Stimulated activated CD4-positive, alpha-beta T cell treated with anti-CD3 and anti-CD28 coated beads, Interleukin-12 subunit alpha, Interleukin-12 subunit beta, amount 100 ng/mL, for 24 hours (primary cell): Measurements from ENCODE around the gene NTMT2.

ENCODE experiments used
- DNase-seq, 2 experiments: peaks; one replicate each; pipeline ENCODE4 v3.0.0-alpha.2; 2020; ENCODE audit warnings: low read depth in 2 of 2

The NTMT2 gene

GRCh38 chr1:170209125-170209524 is 63.4 kb downstream of the NTMT2 start:
- no peak for DNase-seq

- no peak for DNase-seq
These were observed 64.4 kb downstream of the NTMT2 start for GRCh38 chr1:170210142-170210541.

- DNase-seq: no peak
These were observed 67.8 kb downstream of the NTMT2 start for GRCh38 chr1:170213596-170213995.

- no peak for DNase-seq
These were observed 68.6 kb downstream of the NTMT2 start for GRCh38 chr1:170214117-170215032.

DNA sequence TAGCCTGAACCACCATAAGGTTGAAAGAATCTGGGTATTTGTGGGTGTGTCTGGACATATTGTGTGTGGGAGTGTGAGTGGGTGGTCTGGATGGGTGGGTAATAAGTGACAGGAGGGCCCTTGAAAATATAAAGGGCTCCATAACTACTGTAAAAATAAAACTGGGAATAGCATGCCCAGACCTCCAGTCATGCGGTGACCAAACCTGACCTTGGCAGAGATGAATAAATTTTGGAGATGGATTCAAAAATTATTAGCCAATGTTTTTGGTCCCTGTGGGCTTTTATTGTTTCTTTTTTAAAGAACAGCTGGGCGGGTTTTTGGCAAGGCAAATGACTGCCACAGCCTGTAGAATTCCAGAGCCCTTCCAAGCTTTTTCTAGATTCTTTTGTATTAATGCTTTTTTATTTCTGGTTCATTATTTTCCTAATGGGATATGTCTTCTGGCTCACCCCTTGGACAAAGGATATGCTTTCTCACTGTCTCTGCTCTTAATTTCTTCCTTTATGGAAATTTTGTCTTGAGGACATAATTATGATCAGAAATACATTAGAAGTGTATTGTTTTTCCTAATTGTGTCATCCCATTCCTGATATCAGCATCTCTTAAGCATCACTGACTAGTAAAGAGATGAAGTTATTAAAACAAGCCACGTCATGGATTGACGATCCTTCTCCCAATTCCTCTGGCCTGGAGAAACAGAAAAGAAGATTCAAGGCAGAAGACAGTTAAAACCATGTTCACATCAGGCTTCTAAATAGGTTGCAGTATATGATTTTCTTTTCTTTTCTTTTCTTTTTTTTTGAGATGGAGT is 69.5 kb downstream of the NTMT2 start:
- no peak for DNase-seq

GRCh38 chr1:170217517-170218256 is 71.9 kb downstream of the NTMT2 start:
- no peak for DNase-seq

DNA sequence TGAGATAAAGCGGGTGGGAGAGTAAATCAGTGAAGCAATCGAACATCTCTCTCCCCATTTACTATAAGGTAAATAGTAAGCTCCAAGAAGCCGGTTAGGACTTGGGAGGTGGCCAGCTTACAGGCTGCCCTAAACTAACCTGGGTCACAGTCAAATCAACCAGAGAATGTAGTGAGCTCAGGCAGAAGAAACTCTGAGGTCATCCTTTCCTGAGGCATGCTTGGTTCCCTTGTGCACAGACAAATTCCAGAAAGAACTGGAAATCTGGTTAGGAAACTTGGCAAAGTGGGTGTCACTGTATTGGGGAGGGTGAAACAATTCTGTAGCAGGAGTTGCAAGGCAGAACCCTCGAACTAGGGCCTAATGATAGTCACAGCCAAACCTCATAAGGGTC is 72.5 kb downstream of the NTMT2 start:
- DNase-seq: no peak
